Osteoblast (primary cell): ENCODE results near the gene CYP19A1. TPM values are rescaled to one million over a fixed set of nuclear protein-coding genes. Genes with fewer than 3 reads are reported as not detected.
"Not testable (repeated sequence)": the region's sequence is repeated elsewhere in the genome, so short reads cannot be mapped to it uniquely, and the experiment has no call there.

ENCODE experiments used
- DNase-seq: peaks from one replicate; pipeline ENCODE4 v3.0.0; 2011; ENCODE audit warnings: low spot score, mixed read lengths; ENCODE audit not compliant: insufficient read length; ENCODE audit errors: missing footprints
- H2AFZ ChIP-seq: 2 replicates; pipeline ENCODE4 v1.6.0; 2011; ENCODE audit warnings: mild to moderate bottlenecking, low read length
- H3K27ac ChIP-seq: 2 replicates; pipeline ENCODE4 v1.5.1; 2011; ENCODE audit warnings: mild to moderate bottlenecking, low read depth, low read length, moderate library complexity
- H3K27me3 ChIP-seq: 2 replicates; pipeline ENCODE4 v1.6.0; 2012; ENCODE audit warnings: mild to moderate bottlenecking, control low read depth, inconsistent platforms, low read length, moderate library complexity; ENCODE audit not compliant: insufficient read depth
- H3K36me3 ChIP-seq: 2 replicates; pipeline ENCODE4 v1.5.1; 2011; ENCODE audit warnings: mild to moderate bottlenecking, low read length, control low read depth, moderate library complexity; ENCODE audit not compliant: insufficient read depth
- H3K4me1 ChIP-seq: 2 replicates; pipeline ENCODE4 v1.5.1; 2011; ENCODE audit warnings: mild to moderate bottlenecking, low read length, control low read depth, moderate library complexity; ENCODE audit not compliant: insufficient read depth
- H3K4me2 ChIP-seq: 2 replicates; pipeline ENCODE4 v1.6.0; 2011; ENCODE audit warnings: mild to moderate bottlenecking, low read length; ENCODE audit not compliant: insufficient read depth
- H3K4me3 ChIP-seq: fragments of 200-600 bp; sonication (generic); 3 replicates; pipeline ENCODE4 v1.5.1; 2012; ENCODE audit warnings: mild to moderate bottlenecking, low read length, inconsistent platforms; ENCODE audit not compliant: insufficient read depth
- H3K79me2 ChIP-seq: 2 replicates; pipeline ENCODE4 v1.6.0; 2012; ENCODE audit warnings: mild to moderate bottlenecking, low read length, control low read depth, inconsistent platforms; ENCODE audit not compliant: insufficient read depth
- H3K9me3 ChIP-seq: 2 replicates; pipeline ENCODE4 v1.5.1; 2011; ENCODE audit warnings: low read depth, low read length, control low read depth
- H4K20me1 ChIP-seq: 2 replicates; pipeline ENCODE4 v1.6.0; 2012; ENCODE audit warnings: mild to moderate bottlenecking, low read length, control low read depth; ENCODE audit not compliant: insufficient read depth
- CTCF ChIP-seq: IDR thresholded peaks from 2 replicates; pipeline ENCODE4 v1.5.1; 2011; ENCODE audit warnings: mild to moderate bottlenecking, low read depth, low read length, moderate library complexity; ENCODE audit errors: extremely low read depth
- total RNA-seq: library from RNA; depleted of rRNA; stranded (reverse); fragments of >200 nt; gene quantifications from 2 replicates; pipeline ENCODE4 v1.2.3, GENCODE V29; 2012

Gene CYP19A1
- total RNA-seq, 1 donor, result 2.2 TPM

GRCh38 chr15:51191766-51192165 lies 146.6 kb downstream of the CYP19A1 start:
- no peak for DNase-seq
- Histone ChIP-seq H3K4me1 (peaks cover 21% of the 10 kb centered on the region), H3K36me3 (no peaks in the 10 kb centered on the region), H3K9me3 (no peaks in the 10 kb centered on the region), H3K27ac (no peak overlapping the region), H3K4me3 (no peak overlapping the region), H3K4me2 (no peak overlapping the region), H2AFZ (peak overlapping the region; percentile 76), H4K20me1 (no peaks in the 10 kb centered on the region), H3K27me3 (no peaks in the 10 kb centered on the region), H3K79me2 (no peaks in the 10 kb centered on the region)
- TF ChIP-seq CTCF, result no peak

GRCh38 chr15:51191072-51191670 lies 147.2 kb downstream of the CYP19A1 start:
- peak overlapping the region; percentile 23 for H3K4me2 ChIP-seq

GRCh38 chr15:51190424-51191068 lies 147.8 kb downstream of the CYP19A1 start:
- Histone ChIP-seq H3K9me3 (no peaks in the 10 kb centered on the region), H4K20me1 (no peaks in the 10 kb centered on the region), H3K4me2 (no peak overlapping the region), H3K36me3 (no peaks in the 10 kb centered on the region), H2AFZ (peak overlapping the region; percentile 26), H3K4me1 (peaks cover 21% of the 10 kb centered on the region), H3K27ac (no peak overlapping the region), H3K79me2 (no peaks in the 10 kb centered on the region), H3K27me3 (no peaks in the 10 kb centered on the region), H3K4me3 (no peak overlapping the region)
- no peak for DNase-seq
- TF ChIP-seq CTCF, result no peak

More at GRCh38 chr15:51191072-51191670, 147.2 kb downstream of the CYP19A1 start:
- Histone ChIP-seq H3K9me3 (no peaks in the 10 kb centered on the region), H3K4me3 (no peak overlapping the region), H3K4me1 (peaks cover 21% of the 10 kb centered on the region), H3K27ac (no peak overlapping the region), H2AFZ (peak overlapping the region; percentile 76), H3K27me3 (no peaks in the 10 kb centered on the region), H4K20me1 (no peaks in the 10 kb centered on the region), H3K79me2 (no peaks in the 10 kb centered on the region), H3K36me3 (no peaks in the 10 kb centered on the region)
- TF ChIP-seq CTCF, result no peak
- no peak for DNase-seq

GRCh38 chr15:51189669-51190385 lies 148.6 kb downstream of the CYP19A1 start:
- H3K27me3 ChIP-seq, result no peaks in the 10 kb centered on the region
- H4K20me1 ChIP-seq, result no peaks in the 10 kb centered on the region
- H3K9me3 ChIP-seq, result no peaks in the 10 kb centered on the region
- H3K4me1 ChIP-seq, result peaks cover 18% of the 10 kb centered on the region
- H3K4me3 ChIP-seq, result no peak overlapping the region
- DNase-seq, result no peak
- no peak overlapping the region for H3K4me2 ChIP-seq
- peak overlapping the region; percentile 26 for H2AFZ ChIP-seq
- no peak overlapping the region for H3K27ac ChIP-seq
- TF ChIP-seq CTCF, result no peak
- H3K36me3 ChIP-seq, result no peaks in the 10 kb centered on the region
- H3K79me2 ChIP-seq, result no peaks in the 10 kb centered on the region

- DNase-seq, H3K27ac ChIP-seq, H2AFZ ChIP-seq, H3K4me3 ChIP-seq, H3K36me3 ChIP-seq, H3K4me2 ChIP-seq, H3K27me3 ChIP-seq, H3K9me3 ChIP-seq, H3K79me2 ChIP-seq, H4K20me1 ChIP-seq: not testable (repeated sequence)
- peaks cover 15% of the 10 kb centered on the region for H3K4me1 ChIP-seq
Observed at GRCh38 chr15:51188791-51189190, 149.6 kb downstream of the CYP19A1 start.
